ENCODE data around the gene MOB3A.
A peak's percentile ranks its signal among the peaks of the same experiment; 100 is the strongest.
"Not testable (repeated sequence)": the region's sequence is repeated elsewhere in the genome, so short reads cannot be mapped to it uniquely, and the experiment has no call there.

MOB3A gene

GRCh38 chr19:2034729-2035589, 61.2 kb downstream of the MOB3A start:
- H3K4me3 ChIP-seq (ENCODE audit: low read depth, low read length): peak overlapping the region; percentile 41
- peaks cover 2% of the 10 kb centered on the region for H3K4me1 ChIP-seq (ENCODE audit: control insufficient read depth, insufficient read depth, low read length)
- H3K9ac ChIP-seq (ENCODE audit: low read depth, low read length): no peak overlapping the region
- H3K9me3 ChIP-seq (ENCODE audit: control insufficient read depth, insufficient read depth, low read length): no peaks in the 10 kb centered on the region
- H3K27me3 ChIP-seq (ENCODE audit: control insufficient read depth, insufficient read depth, low read length): no peaks in the 10 kb centered on the region
- peaks cover 16% of the 10 kb centered on the region for H3K36me3 ChIP-seq (ENCODE audit: control insufficient read depth, insufficient read depth, low read length)

GRCh38 chr19:2034253-2034652, 61.9 kb downstream of the MOB3A start:
- H3K4me3 ChIP-seq (ENCODE audit: low read depth, low read length): peak overlapping the region; percentile 41
- not testable (repeated sequence) for H3K36me3 ChIP-seq (ENCODE audit: control insufficient read depth, insufficient read depth, low read length); H3K9ac ChIP-seq (ENCODE audit: low read depth, low read length); H3K27me3 ChIP-seq (ENCODE audit: control insufficient read depth, insufficient read depth, low read length); H3K9me3 ChIP-seq (ENCODE audit: control insufficient read depth, insufficient read depth, low read length); H3K4me1 ChIP-seq (ENCODE audit: control insufficient read depth, insufficient read depth, low read length)

DNA sequence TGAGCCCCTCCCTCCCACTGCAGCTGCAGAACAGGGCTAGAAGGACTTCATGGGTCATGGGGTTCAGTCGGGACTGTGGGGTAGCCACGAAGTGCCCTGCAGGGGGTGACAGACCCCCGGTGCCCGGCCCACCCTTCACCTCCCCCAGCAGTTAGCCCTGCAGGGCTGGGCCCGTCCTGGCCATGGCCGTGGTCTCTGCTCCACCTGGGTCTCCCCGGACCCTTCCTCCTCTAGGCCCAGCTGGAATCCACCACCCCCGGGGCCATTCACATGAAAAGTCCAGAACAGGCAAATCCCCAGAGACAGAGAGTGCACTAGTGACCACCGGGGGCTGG, 62.3 kb downstream of the MOB3A start:
- Histone ChIP-seq H3K4me3 (ENCODE audit: low read depth, low read length) (no peak overlapping the region), H3K4me1 (ENCODE audit: control insufficient read depth, insufficient read depth, low read length) (peaks cover 2% of the 10 kb centered on the region), H3K27me3 (ENCODE audit: control insufficient read depth, insufficient read depth, low read length) (no peaks in the 10 kb centered on the region), H3K36me3 (ENCODE audit: control insufficient read depth, insufficient read depth, low read length) (peaks cover 4% of the 10 kb centered on the region), H3K9me3 (ENCODE audit: control insufficient read depth, insufficient read depth, low read length) (no peaks in the 10 kb centered on the region), H3K9ac (ENCODE audit: low read depth, low read length) (no peak overlapping the region)

DNA sequence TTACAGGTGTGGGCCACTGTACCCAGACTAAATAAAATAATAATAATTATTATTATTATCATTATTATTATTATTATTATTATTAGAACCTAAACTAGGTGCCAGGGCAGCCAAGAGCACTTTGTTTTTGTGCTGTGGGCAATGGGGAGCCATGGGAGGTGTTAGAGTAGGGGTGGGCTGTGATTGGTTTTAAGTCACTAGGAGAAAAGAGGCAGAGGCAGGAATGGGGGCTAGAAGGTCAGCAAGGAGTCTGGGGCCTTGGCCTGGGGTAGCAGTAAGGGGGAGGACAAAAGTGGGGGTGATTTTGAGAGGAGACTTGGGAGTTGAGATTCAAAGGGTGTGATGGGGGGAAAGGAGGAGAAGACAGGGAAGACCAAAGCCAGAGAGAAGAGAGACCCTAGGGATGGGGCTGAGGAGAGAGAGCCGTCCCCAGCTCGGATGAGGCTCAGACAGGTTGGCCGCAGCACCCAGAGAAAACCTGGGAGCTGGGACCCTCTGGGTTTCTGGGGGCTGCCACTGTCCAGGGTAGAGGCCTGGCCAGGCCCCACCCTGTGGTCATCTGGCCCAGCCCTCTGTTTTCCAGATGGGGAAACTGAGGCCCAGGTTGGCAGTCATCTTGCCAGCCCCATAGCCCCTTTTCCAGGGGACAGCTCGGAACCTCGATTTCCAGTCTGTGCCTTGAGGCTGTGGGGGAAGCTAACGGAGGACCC, 62.9 kb downstream of the MOB3A start:
- Histone ChIP-seq H3K27me3 (ENCODE audit: control insufficient read depth, insufficient read depth, low read length) (no peaks in the 10 kb centered on the region), H3K9me3 (ENCODE audit: control insufficient read depth, insufficient read depth, low read length) (no peaks in the 10 kb centered on the region), H3K36me3 (ENCODE audit: control insufficient read depth, insufficient read depth, low read length) (no peaks in the 10 kb centered on the region), H3K4me3 (ENCODE audit: low read depth, low read length) (no peak overlapping the region), H3K4me1 (ENCODE audit: control insufficient read depth, insufficient read depth, low read length) (peaks cover 2% of the 10 kb centered on the region), H3K9ac (ENCODE audit: low read depth, low read length) (no peak overlapping the region)

- Histone ChIP-seq H3K36me3 (ENCODE audit: control insufficient read depth, insufficient read depth, low read length) (no peaks in the 10 kb centered on the region), H3K9ac (ENCODE audit: low read depth, low read length) (no peak overlapping the region), H3K27me3 (ENCODE audit: control insufficient read depth, insufficient read depth, low read length) (no peaks in the 10 kb centered on the region), H3K4me1 (ENCODE audit: control insufficient read depth, insufficient read depth, low read length) (peaks cover 2% of the 10 kb centered on the region), H3K4me3 (ENCODE audit: low read depth, low read length) (no peak overlapping the region), H3K9me3 (ENCODE audit: control insufficient read depth, insufficient read depth, low read length) (no peaks in the 10 kb centered on the region)
These were observed 63.7 kb downstream of the MOB3A start for GRCh38 chr19:2032296-2032941.

GRCh38 chr19:2027361-2027760, 68.8 kb downstream of the MOB3A start:
- Histone ChIP-seq H3K9ac (ENCODE audit: low read depth, low read length) (no peak overlapping the region), H3K27me3 (ENCODE audit: control insufficient read depth, insufficient read depth, low read length) (no peaks in the 10 kb centered on the region), H3K36me3 (ENCODE audit: control insufficient read depth, insufficient read depth, low read length) (no peaks in the 10 kb centered on the region), H3K4me3 (ENCODE audit: low read depth, low read length) (no peak overlapping the region), H3K9me3 (ENCODE audit: control insufficient read depth, insufficient read depth, low read length) (no peaks in the 10 kb centered on the region), H3K4me1 (ENCODE audit: control insufficient read depth, insufficient read depth, low read length) (no peaks in the 10 kb centered on the region)

DNA sequence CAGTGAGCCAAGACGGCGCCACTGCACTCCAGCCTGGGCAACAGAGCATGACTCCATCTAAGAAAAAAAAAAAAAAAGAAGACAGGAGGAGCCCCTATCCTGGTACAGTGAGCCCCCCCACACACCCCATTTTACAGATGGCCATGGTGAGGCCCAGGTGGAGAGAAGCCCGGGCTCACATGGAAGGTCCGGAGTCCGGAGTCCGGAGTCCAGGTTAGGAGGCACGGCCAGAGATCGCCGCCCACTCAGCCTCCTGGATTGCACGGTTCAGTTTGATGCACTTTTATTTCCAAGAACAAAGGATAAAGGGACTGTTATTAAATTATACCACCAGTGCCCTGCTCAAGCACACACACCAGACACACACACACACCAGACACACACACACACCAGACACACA, 69.4 kb downstream of the MOB3A start:
- no peaks in the 10 kb centered on the region for H3K9me3 ChIP-seq (ENCODE audit: control insufficient read depth, insufficient read depth, low read length)
- no peaks in the 10 kb centered on the region for H3K27me3 ChIP-seq (ENCODE audit: control insufficient read depth, insufficient read depth, low read length)
- no peaks in the 10 kb centered on the region for H3K4me1 ChIP-seq (ENCODE audit: control insufficient read depth, insufficient read depth, low read length)
- H3K36me3 ChIP-seq (ENCODE audit: control insufficient read depth, insufficient read depth, low read length): no peaks in the 10 kb centered on the region
- no peak overlapping the region for H3K9ac ChIP-seq (ENCODE audit: low read depth, low read length)
- no peak overlapping the region for H3K4me3 ChIP-seq (ENCODE audit: low read depth, low read length)

DNA sequence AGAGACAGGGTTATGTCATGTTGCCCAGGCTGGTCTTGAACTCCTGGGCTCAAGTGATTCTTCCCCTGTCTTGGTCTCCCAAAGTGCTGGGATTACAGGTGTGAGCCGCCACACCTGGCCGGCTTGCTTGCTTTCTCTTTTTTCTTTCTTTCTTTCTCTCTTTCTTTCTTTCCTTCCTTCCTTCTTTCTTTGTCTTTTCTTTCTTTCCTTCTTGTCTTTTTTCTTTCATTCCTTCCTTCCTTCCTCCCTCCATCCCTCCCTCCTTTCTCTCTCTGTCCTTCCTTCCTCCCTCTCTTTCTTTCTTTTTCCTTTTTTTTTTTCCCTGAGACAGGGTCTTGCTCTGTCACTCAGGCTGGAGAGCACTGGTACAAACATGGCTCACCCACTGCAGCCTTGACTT, 73.8 kb downstream of the MOB3A start:
- no peaks in the 10 kb centered on the region for H3K36me3 ChIP-seq (ENCODE audit: control insufficient read depth, insufficient read depth, low read length)
- H3K9me3 ChIP-seq (ENCODE audit: control insufficient read depth, insufficient read depth, low read length): no peaks in the 10 kb centered on the region
- H3K27me3 ChIP-seq (ENCODE audit: control insufficient read depth, insufficient read depth, low read length): no peaks in the 10 kb centered on the region
- H3K4me3 ChIP-seq (ENCODE audit: low read depth, low read length): no peak overlapping the region
- no peak overlapping the region for H3K9ac ChIP-seq (ENCODE audit: low read depth, low read length)
- no peaks in the 10 kb centered on the region for H3K4me1 ChIP-seq (ENCODE audit: control insufficient read depth, insufficient read depth, low read length)

DNA sequence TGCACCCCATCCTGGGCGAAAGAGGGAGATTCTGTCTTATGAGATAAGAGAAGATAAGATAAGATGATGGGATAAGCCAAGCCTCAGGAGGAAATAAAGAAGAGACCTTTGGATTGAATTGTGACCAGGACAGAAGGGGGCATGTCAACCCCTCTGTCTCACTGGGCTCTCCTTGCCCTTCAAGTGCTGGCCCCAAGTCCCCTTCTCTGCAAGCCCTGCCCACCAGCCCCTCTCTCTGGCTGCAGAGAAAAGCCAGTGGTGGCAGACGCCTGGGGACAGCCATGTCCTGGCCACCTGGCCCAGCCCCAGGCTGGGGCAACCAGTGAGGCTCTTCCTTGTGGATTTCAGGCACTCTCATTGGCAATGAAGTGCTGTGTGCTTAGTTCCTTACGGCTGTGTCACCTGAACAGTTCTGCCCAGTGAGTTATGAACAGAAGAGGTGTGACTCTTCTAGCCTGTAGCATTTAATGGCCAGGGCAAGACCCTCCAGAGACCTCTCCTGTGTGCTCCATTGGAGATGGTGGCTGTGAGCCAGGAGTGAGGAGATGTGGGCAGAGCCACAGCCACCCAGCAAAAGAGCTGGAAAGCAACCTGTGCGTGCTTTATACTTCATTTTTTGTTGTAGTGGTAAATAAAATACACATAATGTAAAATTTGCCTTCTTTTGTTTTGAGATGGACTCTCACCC, 74.5 kb downstream of the MOB3A start:
- Histone ChIP-seq H3K36me3 (ENCODE audit: control insufficient read depth, insufficient read depth, low read length) (no peaks in the 10 kb centered on the region), H3K9ac (ENCODE audit: low read depth, low read length) (no peak overlapping the region), H3K27me3 (ENCODE audit: control insufficient read depth, insufficient read depth, low read length) (no peaks in the 10 kb centered on the region), H3K4me3 (ENCODE audit: low read depth, low read length) (no peak overlapping the region), H3K9me3 (ENCODE audit: control insufficient read depth, insufficient read depth, low read length) (no peaks in the 10 kb centered on the region), H3K4me1 (ENCODE audit: control insufficient read depth, insufficient read depth, low read length) (no peaks in the 10 kb centered on the region)

Measured in iPS-15b (cell line).